CD4-positive, alpha-beta memory T cell (primary cell): ENCODE measurements around the gene SLAMF7. TPM values are rescaled to one million over a fixed set of nuclear protein-coding genes. Genes with fewer than 3 reads are reported as not detected.

Experiments used
- CTCF ChIA-PET: fragments of 350-600 bp; sonication (Branson Sonifier 250); formaldehyde crosslinking; loops from one replicate; lab custom pipeline; 2021; ENCODE audit warnings: inconsistent platforms; ENCODE audit not compliant: partially characterized antibody; lab: Charles Lee
- POLR2A ChIA-PET: fragments of 350-600 bp; sonication (Branson Sonifier 250); formaldehyde crosslinking; loops from one replicate; lab custom pipeline; 2021; ENCODE audit not compliant: partially characterized antibody; lab: Charles Lee
- DNase-seq, 5 donors: peaks; one replicate each; pipeline versions ENCODE4 v3.0.0 to v3.0.0-alpha.2; 2020 to 2022; ENCODE audit warnings: mixed read lengths in 1 of 5
- H3K27ac ChIP-seq: one replicate; pipeline ENCODE4 v1.7.0; 2013; ENCODE audit warnings: low read depth, low read length
- H3K27me3 ChIP-seq: 2 replicates; pipeline ENCODE4 v1.7.0; 2013; ENCODE audit warnings: mild to moderate bottlenecking, low read length, moderate library complexity; ENCODE audit not compliant: insufficient read depth
- H3K36me3 ChIP-seq: 2 replicates; pipeline ENCODE4 v1.7.0; 2013; ENCODE audit warnings: mild to moderate bottlenecking, low read length, moderate library complexity; ENCODE audit not compliant: insufficient read depth
- H3K4me1 ChIP-seq: 2 replicates; pipeline ENCODE4 v1.7.0; 2013; ENCODE audit warnings: mild to moderate bottlenecking, low read length, moderate library complexity; ENCODE audit not compliant: insufficient read depth
- H3K4me3 ChIP-seq, 2 donors: one replicate each; pipeline ENCODE4 v1.7.0; 2013; ENCODE audit warnings: low read length in 2 of 2, mild to moderate bottlenecking in 1 of 2
- H3K9me3 ChIP-seq, 2 donors: one replicate each; pipeline ENCODE4 v1.7.0; 2013; ENCODE audit warnings: low read length in 2 of 2, control low read depth in 1 of 2; ENCODE audit not compliant: control insufficient read depth in 1 of 2
- H3K27ac Mint-ChIP-seq, 7 donors: one replicate each; pipeline ENCODE4 v1.8.0; 2020 to 2021; ENCODE audit warnings: mixed read lengths in 7 of 7, mild to moderate bottlenecking in 6 of 7, inconsistent platforms in 3 of 7, moderate library complexity in 3 of 7
- H3K27me3 Mint-ChIP-seq, 2 donors: one replicate each; pipeline ENCODE4 v1.8.0; 2020 to 2021; ENCODE audit warnings: mixed read lengths in 2 of 2
- H3K36me3 Mint-ChIP-seq, 2 donors: one replicate each; pipeline ENCODE4 v1.8.0; 2020 to 2021; ENCODE audit warnings: mixed read lengths in 2 of 2, inconsistent platforms in 1 of 2, mild to moderate bottlenecking in 1 of 2
- H3K4me1 Mint-ChIP-seq, 4 donors: one replicate each; pipeline ENCODE4 v1.8.0; 2020 to 2021; ENCODE audit warnings: mixed read lengths in 4 of 4, mild to moderate bottlenecking in 1 of 4
- H3K4me3 Mint-ChIP-seq, 8 donors: one replicate each; pipeline ENCODE4 v1.8.0; 2020 to 2021; ENCODE audit warnings: mixed read lengths in 8 of 8, mild to moderate bottlenecking in 7 of 8, moderate library complexity in 6 of 8, inconsistent platforms in 3 of 8
- H3K9me3 Mint-ChIP-seq, 8 donors: one replicate each; pipeline ENCODE4 v1.8.0; 2020 to 2021; ENCODE audit warnings: mixed read lengths in 8 of 8, mild to moderate bottlenecking in 5 of 8, inconsistent platforms in 3 of 8, moderate library complexity in 1 of 8
- intact Hi-C: fragments of 100-400 bp; cut with micrococcal nuclease; formaldehyde crosslinking; loops from one replicate; pipeline ENCODE4 v1.15.1; 2023
- polyA plus RNA-seq, 2 donors: library from polyadenylated mRNA; unstranded; fragments of 300-500 nt; fragmentation: Illumina TruSeq; gene quantifications; one replicate each; pipeline ENCODE4 v1.2.3, GENCODE V29; 2021
- total RNA-seq, 2 experiments: library from RNA; stranded (reverse); gene quantifications; one replicate each; pipeline ENCODE4 v1.2.3, GENCODE V29; 2021

The SLAMF7 gene
- total and polyA plus RNA-seq, 4 experiments from 2014 or later: 2.8 to 8.2 (median 5.4) TPM

GRCh38 chr1:160742428-160743127 is 3.5 kb downstream of the SLAMF7 start:
- H3K9me3 ChIP-seq: no peaks in the 10 kb centered on the region
- peaks cover 23% of the 10 kb centered on the region for H3K4me1 ChIP-seq
- CTCF ChIA-PET: interaction anchor here (0.6 kb wide), 1 partner anchor 714 kb away, joined by 4 read pairs; no protein-coding TSS in a partner anchor
- Mint-ChIP-seq H3K27me3 (no peaks in the 10 kb centered on the region), H3K4me3 (peak overlapping the region in 5 of 8 donors; percentile 5 to 42 (median 32)), H3K4me1 (peaks cover 15 to 57% (median 36%) of the 10 kb centered on the region in 4 donors), H3K36me3 (no peaks in the 10 kb centered on the region), H3K9me3 (peaks cover 0 to 6% (median 0%) of the 10 kb centered on the region in 8 donors), H3K27ac (peak overlapping the region in 4 of 7 donors; percentile 5 to 76 (median 46))
- POLR2A ChIA-PET: interaction anchor here (1.0 to 2.5 kb wide), 2 partner anchors 13 kb away, joined by 4 to 11 read pairs; no protein-coding TSS in a partner anchor
- intact Hi-C loops: no loop called here
- no peak overlapping the region for H3K4me3 ChIP-seq
- H3K36me3 ChIP-seq: no peaks in the 10 kb centered on the region
- H3K27ac ChIP-seq: no peak overlapping the region
- no peak for DNase-seq
- H3K27me3 ChIP-seq: no peaks in the 10 kb centered on the region

GRCh38 chr1:160743266-160743665 is 4.2 kb downstream of the SLAMF7 start:
- H3K9me3 Mint-ChIP-seq: no peaks in the 10 kb centered on the region
- H3K9me3 ChIP-seq: no peaks in the 10 kb centered on the region
- no peak for DNase-seq
- peaks cover 15 to 61% (median 35%) of the 10 kb centered on the region in 4 donors for H3K4me1 Mint-ChIP-seq
- no peaks in the 10 kb centered on the region for H3K27me3 ChIP-seq
- H3K27ac ChIP-seq: no peak overlapping the region
- H3K4me3 ChIP-seq: no peak overlapping the region
- H3K27me3 Mint-ChIP-seq: no peaks in the 10 kb centered on the region
- no peaks in the 10 kb centered on the region for H3K36me3 Mint-ChIP-seq
- POLR2A ChIA-PET: interaction anchor here (1.3 to 2.5 kb wide), 2 partner anchors 13 to 31 kb away, joined by 4 to 11 read pairs; partner anchors contain the start of gene CD48
- peak overlapping the region in 4 of 7 donors; percentile 12 to 66 (median 55) for H3K27ac Mint-ChIP-seq
- CTCF ChIA-PET: interaction anchor here (0.6 to 1.2 kb wide), 3 partner anchors 13 to 34 kb away, joined by 4 read pairs; no protein-coding TSS in a partner anchor
- no peaks in the 10 kb centered on the region for H3K36me3 ChIP-seq
- intact Hi-C loops: no loop called here
- peak overlapping the region in 2 of 8 donors; percentile 5 to 39 for H3K4me3 Mint-ChIP-seq
- H3K4me1 ChIP-seq: peaks cover 23% of the 10 kb centered on the region

DNA sequence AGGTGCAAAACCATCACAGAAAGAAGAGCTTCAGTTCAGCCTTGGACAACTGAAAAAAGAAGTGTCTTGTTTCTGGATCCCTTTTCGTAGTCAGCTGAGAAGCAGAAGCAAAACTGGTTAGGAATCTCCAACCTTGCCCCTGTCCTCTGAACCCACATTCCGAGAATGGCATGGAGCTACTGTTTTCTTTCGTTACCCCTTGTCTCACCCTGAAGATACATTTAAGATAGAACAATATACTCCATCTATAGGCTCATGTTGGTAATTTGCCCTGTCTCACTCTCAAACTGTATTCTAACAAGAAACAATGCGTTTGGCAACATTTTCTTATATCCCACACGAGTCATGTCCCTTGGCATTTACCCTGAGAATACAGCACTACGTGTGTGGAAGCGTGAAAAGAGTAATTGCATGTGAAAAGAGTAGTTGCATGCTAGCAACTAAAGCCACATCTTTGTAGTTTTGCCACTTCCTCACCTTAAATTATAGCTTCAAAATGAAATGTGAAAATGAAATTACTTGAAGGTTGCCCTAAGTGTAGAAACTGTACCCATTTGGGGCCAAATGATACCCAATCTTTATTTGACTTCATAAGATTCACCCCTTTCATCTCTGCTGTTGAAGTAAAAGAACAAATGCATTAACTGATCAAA is 5.3 kb downstream of the SLAMF7 start:
- H3K4me3 Mint-ChIP-seq: peak overlapping the region in 6 of 8 donors; percentile 9 to 71 (median 32)
- intact Hi-C loops: no loop called here
- H3K9me3 Mint-ChIP-seq: no peaks in the 10 kb centered on the region

GRCh38 chr1:160744852-160745520 is 5.9 kb downstream of the SLAMF7 start:
- H3K36me3 Mint-ChIP-seq: no peaks in the 10 kb centered on the region
- no peaks in the 10 kb centered on the region for H3K9me3 Mint-ChIP-seq

More for the DNA sequence above, 5.3 kb downstream of the SLAMF7 start:
- CTCF ChIA-PET: interaction anchor here (0.6 to 1.9 kb wide), 8 partner anchors 12 to 274 kb away, joined by 3 to 15 read pairs (median 4); no protein-coding TSS in a partner anchor
- Histone ChIP-seq H3K27ac (no peak overlapping the region), H3K36me3 (no peaks in the 10 kb centered on the region), H3K9me3 (no peaks in the 10 kb centered on the region), H3K4me1 (peaks cover 23% of the 10 kb centered on the region), H3K27me3 (no peaks in the 10 kb centered on the region), H3K4me3 (no peak overlapping the region)
- DNase-seq: no peak
- peak overlapping the region; percentile 2 to 70 (median 43) for H3K27ac Mint-ChIP-seq
- POLR2A ChIA-PET: interaction anchor here (0.9 to 2.5 kb wide), 3 partner anchors 12 to 51 kb away, joined by 4 to 11 read pairs (median 6); partner anchors contain the start of genes CD48 and LY9
- peaks cover 15 to 60% (median 33%) of the 10 kb centered on the region in 4 donors for H3K4me1 Mint-ChIP-seq
- H3K36me3 Mint-ChIP-seq: no peaks in the 10 kb centered on the region
- H3K27me3 Mint-ChIP-seq: no peaks in the 10 kb centered on the region

GRCh38 chr1:160745551-160745950 is 6.5 kb downstream of the SLAMF7 start:
- H3K4me3 Mint-ChIP-seq: no peak overlapping the region
- Histone ChIP-seq H3K9me3 (no peaks in the 10 kb centered on the region), H3K4me1 (peaks cover 23% of the 10 kb centered on the region), H3K36me3 (no peaks in the 10 kb centered on the region), H3K27me3 (no peaks in the 10 kb centered on the region), H3K4me3 (no peak overlapping the region), H3K27ac (no peak overlapping the region)
- CTCF ChIA-PET: interaction anchor here (0.9 to 1.9 kb wide), 3 partner anchors 18 to 64 kb away, joined by 3 to 15 read pairs (median 3); no protein-coding TSS in a partner anchor
- no peaks in the 10 kb centered on the region for H3K36me3 Mint-ChIP-seq
- peaks cover 0 to under 1% (median 0%) of the 10 kb centered on the region in 8 donors for H3K9me3 Mint-ChIP-seq
- no peak for DNase-seq
- intact Hi-C loops: no loop called here
- H3K27me3 Mint-ChIP-seq: no peaks in the 10 kb centered on the region
- H3K4me1 Mint-ChIP-seq: peaks cover 15 to 59% (median 33%) of the 10 kb centered on the region in 4 donors
- POLR2A ChIA-PET: interaction anchor here (2.5 kb wide), 1 partner anchor 10 kb away, joined by 11 read pairs; no protein-coding TSS in a partner anchor
- no peak overlapping the region for H3K27ac Mint-ChIP-seq

More at GRCh38 chr1:160744852-160745520, 5.9 kb downstream of the SLAMF7 start:
- ChIA-PET POLR2A (interaction anchor here (1.3 to 2.5 kb wide), 2 partner anchors 11 to 33 kb away, joined by 4 to 11 read pairs; partner anchors contain the start of gene CD48), CTCF (interaction anchor here (0.6 to 1.9 kb wide), 8 partner anchors 18 to 274 kb away, joined by 3 to 15 read pairs (median 4); no protein-coding TSS in a partner anchor)
- no peak for DNase-seq
- Mint-ChIP-seq H3K4me1 (peaks cover 15 to 59% (median 32%) of the 10 kb centered on the region in 4 donors), H3K27ac (peak overlapping the region in 3 of 7 donors; percentile 10 to 43 (median 31)), H3K27me3 (no peaks in the 10 kb centered on the region), H3K4me3 (peak overlapping the region in 3 of 8 donors; percentile 27 to 71 (median 41))
- no peaks in the 10 kb centered on the region for H3K36me3 ChIP-seq
- H3K4me3 ChIP-seq: no peak overlapping the region
- H3K27ac ChIP-seq: no peak overlapping the region
- H3K27me3 ChIP-seq: no peaks in the 10 kb centered on the region
- peaks cover 23% of the 10 kb centered on the region for H3K4me1 ChIP-seq
- intact Hi-C loops: no loop called here
- no peaks in the 10 kb centered on the region for H3K9me3 ChIP-seq

- no peak overlapping the region for H3K27ac ChIP-seq
- no peaks in the 10 kb centered on the region for H3K36me3 ChIP-seq
- Mint-ChIP-seq H3K4me3 (no peak overlapping the region), H3K36me3 (no peaks in the 10 kb centered on the region), H3K27ac (no peak overlapping the region), H3K9me3 (peaks cover 0 to 2% (median 0%) of the 10 kb centered on the region in 8 donors), H3K27me3 (peaks cover 2% of the 10 kb centered on the region in 2 donors), H3K4me1 (peaks cover 15 to 53% (median 34%) of the 10 kb centered on the region in 4 donors)
- intact Hi-C loops: no loop called here
- peaks cover 23% of the 10 kb centered on the region for H3K4me1 ChIP-seq
- DNase-seq: no peak
- H3K4me3 ChIP-seq: no peak overlapping the region
- POLR2A ChIA-PET: interaction anchor here (1.6 kb wide), 1 partner anchor 21 kb away, joined by 4 read pairs; no protein-coding TSS in a partner anchor
- H3K9me3 ChIP-seq: no peaks in the 10 kb centered on the region
- CTCF ChIA-PET: interaction anchor here (1.1 to 2.8 kb wide), 5 partner anchors 13 to 65 kb away, joined by 3 to 19 read pairs (median 5); no protein-coding TSS in a partner anchor
- no peaks in the 10 kb centered on the region for H3K27me3 ChIP-seq
Observed at GRCh38 chr1:160746836-160747500, 7.9 kb downstream of the SLAMF7 start.
